HL-60 (cell line): ENCODE results near the gene TLK2.

ENCODE experiments used
- POLR2AphosphoS5 ChIP-seq: IDR thresholded peaks from 2 replicates; pipeline ENCODE4 v1.6.1; 2012; ENCODE audit warnings: low read depth
- SPI1 ChIP-seq: IDR thresholded peaks from 2 replicates; pipeline ENCODE4 v1.6.1; 2012; ENCODE audit warnings: low read depth, mild to moderate bottlenecking, borderline replicate concordance
- TF ChIP-seq, protein P1 (sequence below): IDR thresholded peaks from 2 replicates; pipeline ENCODE4 v1.6.1; 2012; ENCODE audit warnings: low read depth; ENCODE audit not compliant: insufficient replicate concordance
- TF ChIP-seq, protein P2 (sequence below): IDR thresholded peaks from one replicate; pipeline ENCODE4 v1.5.1; 2011; ENCODE audit warnings: low read length, control low read depth, inconsistent platforms; ENCODE audit not compliant: insufficient read depth

DNA sequence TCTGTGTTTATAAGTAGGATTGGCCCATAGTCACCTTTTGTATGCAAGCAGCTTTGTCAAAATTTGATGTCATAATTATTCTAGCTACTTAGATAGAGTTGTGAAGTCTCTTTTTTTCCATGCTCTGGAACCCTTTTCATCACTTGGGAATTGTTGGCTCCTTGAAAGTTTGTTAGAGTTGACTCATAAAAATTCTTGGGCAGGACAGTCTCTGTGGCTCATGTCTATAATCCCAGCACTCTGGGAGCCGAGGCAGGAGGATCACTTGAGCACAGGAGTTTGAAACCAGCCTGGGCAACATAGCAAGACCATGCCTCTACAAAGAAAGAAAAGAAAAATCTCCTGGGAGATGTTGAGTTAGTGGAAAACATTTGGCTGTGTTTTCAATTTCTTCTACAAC is 103.1 kb downstream of the TLK2 start:
- no peak for TF ChIP-seq SPI1
- no peak for TF ChIP-seq POLR2AphosphoS5
- TF ChIP-seq, protein P1, sequence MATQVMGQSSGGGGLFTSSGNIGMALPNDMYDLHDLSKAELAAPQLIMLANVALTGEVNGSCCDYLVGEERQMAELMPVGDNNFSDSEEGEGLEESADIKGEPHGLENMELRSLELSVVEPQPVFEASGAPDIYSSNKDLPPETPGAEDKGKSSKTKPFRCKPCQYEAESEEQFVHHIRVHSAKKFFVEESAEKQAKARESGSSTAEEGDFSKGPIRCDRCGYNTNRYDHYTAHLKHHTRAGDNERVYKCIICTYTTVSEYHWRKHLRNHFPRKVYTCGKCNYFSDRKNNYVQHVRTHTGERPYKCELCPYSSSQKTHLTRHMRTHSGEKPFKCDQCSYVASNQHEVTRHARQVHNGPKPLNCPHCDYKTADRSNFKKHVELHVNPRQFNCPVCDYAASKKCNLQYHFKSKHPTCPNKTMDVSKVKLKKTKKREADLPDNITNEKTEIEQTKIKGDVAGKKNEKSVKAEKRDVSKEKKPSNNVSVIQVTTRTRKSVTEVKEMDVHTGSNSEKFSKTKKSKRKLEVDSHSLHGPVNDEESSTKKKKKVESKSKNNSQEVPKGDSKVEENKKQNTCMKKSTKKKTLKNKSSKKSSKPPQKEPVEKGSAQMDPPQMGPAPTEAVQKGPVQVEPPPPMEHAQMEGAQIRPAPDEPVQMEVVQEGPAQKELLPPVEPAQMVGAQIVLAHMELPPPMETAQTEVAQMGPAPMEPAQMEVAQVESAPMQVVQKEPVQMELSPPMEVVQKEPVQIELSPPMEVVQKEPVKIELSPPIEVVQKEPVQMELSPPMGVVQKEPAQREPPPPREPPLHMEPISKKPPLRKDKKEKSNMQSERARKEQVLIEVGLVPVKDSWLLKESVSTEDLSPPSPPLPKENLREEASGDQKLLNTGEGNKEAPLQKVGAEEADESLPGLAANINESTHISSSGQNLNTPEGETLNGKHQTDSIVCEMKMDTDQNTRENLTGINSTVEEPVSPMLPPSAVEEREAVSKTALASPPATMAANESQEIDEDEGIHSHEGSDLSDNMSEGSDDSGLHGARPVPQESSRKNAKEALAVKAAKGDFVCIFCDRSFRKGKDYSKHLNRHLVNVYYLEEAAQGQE, result no peak
- TF ChIP-seq, protein P2, sequence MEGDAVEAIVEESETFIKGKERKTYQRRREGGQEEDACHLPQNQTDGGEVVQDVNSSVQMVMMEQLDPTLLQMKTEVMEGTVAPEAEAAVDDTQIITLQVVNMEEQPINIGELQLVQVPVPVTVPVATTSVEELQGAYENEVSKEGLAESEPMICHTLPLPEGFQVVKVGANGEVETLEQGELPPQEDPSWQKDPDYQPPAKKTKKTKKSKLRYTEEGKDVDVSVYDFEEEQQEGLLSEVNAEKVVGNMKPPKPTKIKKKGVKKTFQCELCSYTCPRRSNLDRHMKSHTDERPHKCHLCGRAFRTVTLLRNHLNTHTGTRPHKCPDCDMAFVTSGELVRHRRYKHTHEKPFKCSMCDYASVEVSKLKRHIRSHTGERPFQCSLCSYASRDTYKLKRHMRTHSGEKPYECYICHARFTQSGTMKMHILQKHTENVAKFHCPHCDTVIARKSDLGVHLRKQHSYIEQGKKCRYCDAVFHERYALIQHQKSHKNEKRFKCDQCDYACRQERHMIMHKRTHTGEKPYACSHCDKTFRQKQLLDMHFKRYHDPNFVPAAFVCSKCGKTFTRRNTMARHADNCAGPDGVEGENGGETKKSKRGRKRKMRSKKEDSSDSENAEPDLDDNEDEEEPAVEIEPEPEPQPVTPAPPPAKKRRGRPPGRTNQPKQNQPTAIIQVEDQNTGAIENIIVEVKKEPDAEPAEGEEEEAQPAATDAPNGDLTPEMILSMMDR, result no peak
